ENCODE measurements around the gene CRLF1. TPM values are rescaled to one million over a fixed set of nuclear protein-coding genes. Genes with fewer than 3 reads are reported as not detected.

The CRLF1 gene
- total RNA-seq, 1 donor from 2014 or later = 35.7 TPM

- DNase-seq (ENCODE audit: missing footprints) = no peak
- intact Hi-C loops (cut with DNase I) = no loop called here
- ATAC-seq = no peak
Observed at GRCh38 chr19:18637673-18638630, 31.4 kb upstream of the CRLF1 start.

- no peak for ATAC-seq
- DNase-seq (ENCODE audit: missing footprints) = no peak
- intact Hi-C loops (cut with DNase I) = no loop called here
Observed at GRCh38 chr19:18636969-18637629, 30.5 kb upstream of the CRLF1 start, which contains the start of gene KLHL26. Gene KLHL26 (plus strand): TSS chr19:18637028. CDS start chr19:18637055, 27 bp downstream.

GRCh38 chr19:18636183-18636968 is 29.8 kb upstream of the CRLF1 start:
- ATAC-seq = peak; percentile 98

GRCh38 chr19:18635831-18636182 is 29.2 kb upstream of the CRLF1 start:
- DNase-seq (ENCODE audit: missing footprints) (no peak), ATAC-seq (no peak)
- intact Hi-C loops (cut with DNase I) = no loop called here

More at GRCh38 chr19:18636183-18636968, 29.8 kb upstream of the CRLF1 start:
- intact Hi-C loops (cut with DNase I) = no loop called here
- DNase-seq (ENCODE audit: missing footprints) = peak; percentile 99

- intact Hi-C loops (cut with DNase I) = no loop called here
- DNase-seq (ENCODE audit: missing footprints) (no peak), ATAC-seq (no peak)
Observed at GRCh38 chr19:18634612-18635297, 28.2 kb upstream of the CRLF1 start.

GRCh38 chr19:18633321-18633720 is 26.7 kb upstream of the CRLF1 start:
- intact Hi-C loops (cut with DNase I) = no loop called here
- ATAC-seq = no peak
- no peak for DNase-seq (ENCODE audit: missing footprints)

GRCh38 chr19:18629166-18630088 is 22.8 kb upstream of the CRLF1 start:
- ATAC-seq = peak; percentile 96
- DNase-seq (ENCODE audit: missing footprints) = peak; percentile 78
- intact Hi-C loops (cut with DNase I) = no loop called here

- DNase-seq (ENCODE audit: missing footprints) (no peak), ATAC-seq (no peak)
- intact Hi-C loops (cut with DNase I) = no loop called here
Observed at GRCh38 chr19:18626906-18627305, 20.3 kb upstream of the CRLF1 start.

- intact Hi-C loops (cut with DNase I) = no loop called here
- no peak for ATAC-seq
- DNase-seq (ENCODE audit: missing footprints) = no peak
Observed at GRCh38 chr19:18620902-18621301, 14.3 kb upstream of the CRLF1 start.

GRCh38 chr19:18620311-18620710 is 13.7 kb upstream of the CRLF1 start:
- DNase-seq (ENCODE audit: missing footprints) = no peak
- ATAC-seq = no peak
- intact Hi-C loops (cut with DNase I) = no loop called here

- ATAC-seq (no peak), DNase-seq (ENCODE audit: missing footprints) (no peak)
- intact Hi-C loops (cut with DNase I) = no loop called here
Observed at GRCh38 chr19:18618236-18618635, 11.6 kb upstream of the CRLF1 start.

GRCh38 chr19:18617562-18617961 is 11.0 kb upstream of the CRLF1 start:
- intact Hi-C loops (cut with DNase I) = no loop called here
- DNase-seq (ENCODE audit: missing footprints) = no peak
- no peak for ATAC-seq

- DNase-seq (ENCODE audit: missing footprints) (no peak), ATAC-seq (no peak)
- intact Hi-C loops (cut with DNase I) = no loop called here
Observed at GRCh38 chr19:18616023-18616422, 9.4 kb upstream of the CRLF1 start.

GRCh38 chr19:18613589-18614234 is 7.1 kb upstream of the CRLF1 start:
- intact Hi-C loops (cut with DNase I) = no loop called here
- ATAC-seq (no peak), DNase-seq (ENCODE audit: missing footprints) (no peak)

GRCh38 chr19:18612772-18613588 is 6.4 kb upstream of the CRLF1 start, which contains the start of gene TMEM59L:
Gene TMEM59L (plus strand): TSS chr19:18612870. CDS start chr19:18612959, 89 bp downstream.
- DNase-seq (ENCODE audit: missing footprints) = no peak
- intact Hi-C loops (cut with DNase I) = no loop called here
- ATAC-seq = no peak

- intact Hi-C loops (cut with DNase I) = no loop called here
- no peak for ATAC-seq
Observed at GRCh38 chr19:18612051-18612771, 5.6 kb upstream of the CRLF1 start.

More at GRCh38 chr19:18612051-18612771, 5.6 kb upstream of the CRLF1 start:
- DNase-seq (ENCODE audit: missing footprints) = no peak

Measured in Right ventricle myocardium inferior (tissue), 1 donor.